AG04449 (cell line): ENCODE measurements around the gene ARHGAP15.

Experiments
- CTCF ChIA-PET: fragments of 350-600 bp; formaldehyde crosslinking; extraction: SDS; loops from one replicate; lab custom pipeline; 2021; ENCODE audit warnings: antibody characterized with exemption; lab: Yijun Ruan, JAX
- POLR2A ChIA-PET: fragments of 400-600, 350-600 bp; formaldehyde crosslinking; extraction: SDS; loops from one replicate; lab custom pipeline; 2020; ENCODE audit warnings: antibody characterized with exemption, inconsistent platforms; lab: Yijun Ruan, JAX
- DNase-seq: peaks from one replicate; pipeline ENCODE4 v3.0.0-alpha.2; 2010; ENCODE audit warnings: low read depth, low spot score
- H3K4me3 ChIP-seq: 2 replicates; pipeline ENCODE4 v1.5.1; 2011; ENCODE audit warnings: low read depth, mild to moderate bottlenecking, control low read depth, low read length
- CTCF ChIP-seq: IDR thresholded peaks from one replicate; pipeline ENCODE4 v1.5.1; 2011; ENCODE audit warnings: mild to moderate bottlenecking, moderate library complexity, low read length, control low read depth, inconsistent platforms; ENCODE audit not compliant: insufficient read depth; ENCODE audit errors: missing control alignments

ARHGAP15 gene

DNA sequence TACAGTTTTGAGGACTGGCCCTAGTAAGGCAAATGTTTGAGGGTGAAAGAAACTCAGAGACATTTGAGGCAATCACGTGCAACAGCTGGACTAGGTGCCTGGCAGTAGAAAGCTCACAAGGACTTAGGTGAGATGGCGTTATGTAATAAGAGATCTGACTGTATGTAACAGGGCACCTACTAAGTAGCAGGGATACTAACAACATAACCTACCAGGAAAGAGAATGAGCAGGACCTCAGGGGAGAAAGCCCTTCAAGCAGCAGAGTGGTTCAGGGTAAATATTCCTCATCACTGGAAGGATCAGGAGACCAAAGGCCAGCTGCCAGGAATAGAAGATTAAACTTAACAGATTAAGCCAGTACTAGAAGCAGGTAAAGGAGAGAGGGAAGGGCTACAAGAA lies 53.4 kb downstream of the ARHGAP15 start:
- no peak for DNase-seq
- no peak overlapping the region for H3K4me3 ChIP-seq
- ChIA-PET POLR2A (no interaction called here), CTCF (no interaction called here)
- TF ChIP-seq CTCF: no peak

DNA sequence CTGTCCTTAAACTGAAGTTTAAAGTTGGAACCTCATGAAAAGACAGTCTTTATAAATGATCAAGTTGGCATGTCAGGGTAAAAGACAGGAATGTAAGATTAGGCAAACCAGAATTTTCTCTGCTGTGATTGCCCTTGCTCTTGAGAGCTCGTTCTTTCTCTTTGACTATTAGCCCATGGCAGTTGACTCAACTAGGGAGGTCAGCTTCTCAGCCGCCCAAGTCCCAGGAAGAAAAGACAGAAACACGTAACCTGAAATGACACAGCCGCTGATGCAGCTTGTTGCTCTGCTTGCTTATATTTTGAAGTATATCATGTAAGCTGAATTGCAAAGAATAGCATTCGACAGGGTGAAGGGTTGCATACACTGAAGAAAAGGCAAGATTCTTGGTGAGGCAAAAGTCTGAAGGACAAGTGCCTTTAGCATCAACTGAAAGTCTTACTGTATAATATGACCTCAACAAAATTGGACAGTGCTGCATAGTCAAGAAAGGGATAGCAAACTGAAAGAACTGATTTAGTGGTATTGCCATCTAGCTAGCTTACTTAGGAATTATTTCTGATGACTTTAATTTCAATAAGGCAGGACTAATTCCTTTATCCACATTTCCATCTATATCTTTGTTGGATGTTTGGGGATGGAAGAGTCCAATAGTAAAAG lies 54.7 kb downstream of the ARHGAP15 start:
- ChIA-PET CTCF (no interaction called here), POLR2A (no interaction called here)
- H3K4me3 ChIP-seq: no peak overlapping the region
- TF ChIP-seq CTCF: no peak
- DNase-seq: no peak

- DNase-seq: no peak
- no peak overlapping the region for H3K4me3 ChIP-seq
- TF ChIP-seq CTCF: no peak
- ChIA-PET POLR2A (no interaction called here), CTCF (no interaction called here)
These were observed 57.7 kb downstream of the ARHGAP15 start for GRCh38 chr2:143186876-143187275.

DNA sequence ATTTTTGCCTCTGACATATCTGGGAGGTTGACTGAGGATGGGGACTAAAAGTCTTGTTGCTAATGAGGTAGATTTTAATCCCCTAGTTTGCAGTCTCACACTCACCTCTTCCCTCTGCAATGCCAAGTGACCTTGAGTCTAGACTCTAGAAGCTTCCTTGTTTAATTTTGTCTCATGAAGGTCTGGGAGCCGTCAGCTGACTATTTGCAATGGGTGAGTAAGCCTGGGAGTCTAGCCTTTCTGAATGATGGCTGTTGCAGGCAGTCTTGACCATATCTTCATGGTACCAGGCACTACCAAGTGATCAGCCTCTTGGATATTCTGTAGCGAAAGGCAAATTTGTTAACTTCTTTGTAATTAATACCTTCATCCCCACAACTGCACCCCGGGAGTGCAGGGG lies 61.2 kb downstream of the ARHGAP15 start:
- DNase-seq: no peak
- H3K4me3 ChIP-seq: no peak overlapping the region
- ChIA-PET CTCF (interaction anchor here (1.1 kb wide), 1 partner anchor 19 kb away, joined by 3 read pairs; no protein-coding TSS in a partner anchor), POLR2A (no interaction called here)
- TF ChIP-seq CTCF: no peak

DNA sequence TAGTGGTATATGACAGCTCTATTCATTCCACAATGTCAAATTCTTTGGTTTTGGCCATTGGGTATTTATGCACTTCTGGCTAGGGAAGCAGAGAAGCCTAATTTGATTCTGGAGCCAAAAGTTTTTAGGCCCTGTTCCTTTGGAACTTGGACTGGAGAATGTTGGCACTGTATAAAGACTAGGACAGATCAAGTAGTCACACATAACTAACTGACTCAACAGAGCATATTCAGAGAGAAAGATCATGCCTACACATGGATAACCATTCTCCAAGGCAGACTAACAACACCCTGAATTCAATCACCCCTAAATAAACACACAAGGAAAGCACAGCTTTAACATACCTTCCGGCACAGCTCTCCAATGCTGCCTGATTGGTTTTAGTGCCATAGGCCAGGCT lies 62.9 kb downstream of the ARHGAP15 start:
- TF ChIP-seq CTCF: no peak
- no peak overlapping the region for H3K4me3 ChIP-seq
- CTCF ChIA-PET: no interaction called here
- POLR2A ChIA-PET: no interaction called here
- DNase-seq: no peak

DNA sequence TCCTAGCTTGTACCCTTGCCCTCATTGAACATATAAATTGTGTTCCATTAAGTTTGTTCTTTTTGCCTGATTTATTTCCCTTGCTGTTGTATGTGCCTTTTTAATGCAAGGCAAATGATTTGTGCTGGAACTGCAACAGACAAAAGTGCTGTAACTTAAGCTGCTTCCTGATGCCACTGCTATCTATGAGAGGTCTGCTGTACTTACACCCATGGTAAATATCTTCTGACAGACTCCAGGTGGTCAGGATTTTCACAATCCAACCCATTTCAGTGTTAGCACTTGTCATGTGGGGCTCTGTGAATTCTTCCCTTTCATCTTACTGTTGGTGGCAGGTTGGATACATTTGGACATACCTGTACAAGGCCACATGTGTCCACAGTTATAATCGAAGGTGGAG lies 63.5 kb downstream of the ARHGAP15 start:
- POLR2A ChIA-PET: no interaction called here
- H3K4me3 ChIP-seq: no peak overlapping the region
- no peak for TF ChIP-seq CTCF
- CTCF ChIA-PET: no interaction called here
- DNase-seq: no peak
